CD4-positive, alpha-beta T cell treated with Interleukin-4 for 1 hour (primary cell): ENCODE data around the gene UBE2U.

ENCODE experiments used
- DNase-seq, 2 donors: peaks; one replicate each; pipeline ENCODE4 v3.0.0-alpha.2; 2020 to 2022

UBE2U gene

GRCh38 chr1:64296459-64296858, 93.0 kb downstream of the UBE2U start:
- DNase-seq, result no peak

GRCh38 chr1:64302194-64302593, 98.8 kb downstream of the UBE2U start:
- DNase-seq, result no peak

GRCh38 chr1:64302971-64303370, 99.5 kb downstream of the UBE2U start:
- DNase-seq, result no peak

- DNase-seq, result no peak
These were observed 101.4 kb downstream of the UBE2U start for GRCh38 chr1:64304823-64305222.

GRCh38 chr1:64308866-64309265, 105.4 kb downstream of the UBE2U start:
- no peak for DNase-seq

GRCh38 chr1:64309431-64309831, 106.0 kb downstream of the UBE2U start:
- no peak for DNase-seq

- no peak for DNase-seq
These were observed 107.3 kb downstream of the UBE2U start for GRCh38 chr1:64310760-64311159.

- no peak for DNase-seq
These were observed 109.0 kb downstream of the UBE2U start for GRCh38 chr1:64312431-64312830.

GRCh38 chr1:64315402-64315801, 112.0 kb downstream of the UBE2U start:
- DNase-seq, result no peak
